ENCODE measurements around the gene ZNF138.
"Not testable (repeated sequence)": the region's sequence is repeated elsewhere in the genome, so short reads cannot be mapped to it uniquely, and the experiment has no call there.

ZNF138 gene

GRCh38 chr7:64839910-64840309 is 45.7 kb downstream of the ZNF138 start:
- Histone ChIP-seq H3K4me3 (ENCODE audit: low read depth in 1 of 2, low read length in 2 of 2) (no peak overlapping the region), H3K36me3 (ENCODE audit: control insufficient read depth in 1 of 2, insufficient read depth in 2 of 2, low read length in 2 of 2) (no peaks in the 10 kb centered on the region), H3K27me3 (ENCODE audit: low read depth, low read length) (no peaks in the 10 kb centered on the region), H3K9me3 (ENCODE audit: control insufficient read depth in 1 of 2, low read length in 2 of 2) (peaks cover 0 to 2% of the 10 kb centered on the region in 2 donors), H3K27ac (ENCODE audit: low read length) (no peak overlapping the region), H3K4me1 (ENCODE audit: control insufficient read depth in 1 of 2, insufficient read depth in 2 of 2, low read length in 2 of 2) (no peaks in the 10 kb centered on the region)

- Histone ChIP-seq H3K27ac (ENCODE audit: low read length) (no peak overlapping the region), H3K4me1 (ENCODE audit: control insufficient read depth in 1 of 2, insufficient read depth in 2 of 2, low read length in 2 of 2) (no peaks in the 10 kb centered on the region), H3K9me3 (ENCODE audit: control insufficient read depth in 1 of 2, low read length in 2 of 2) (no peaks in the 10 kb centered on the region), H3K36me3 (ENCODE audit: control insufficient read depth in 1 of 2, insufficient read depth in 2 of 2, low read length in 2 of 2) (no peaks in the 10 kb centered on the region), H3K4me3 (ENCODE audit: low read depth in 1 of 2, low read length in 2 of 2) (no peak overlapping the region), H3K27me3 (ENCODE audit: low read depth, low read length) (no peaks in the 10 kb centered on the region)
These were observed 55.2 kb downstream of the ZNF138 start for GRCh38 chr7:64849250-64849923.

GRCh38 chr7:64849924-64850499 is 55.8 kb downstream of the ZNF138 start:
- Histone ChIP-seq H3K4me1 (ENCODE audit: control insufficient read depth in 1 of 2, insufficient read depth in 2 of 2, low read length in 2 of 2) (no peaks in the 10 kb centered on the region), H3K27ac (ENCODE audit: low read length) (no peak overlapping the region), H3K4me3 (ENCODE audit: low read depth in 1 of 2, low read length in 2 of 2) (no peak overlapping the region), H3K36me3 (ENCODE audit: control insufficient read depth in 1 of 2, insufficient read depth in 2 of 2, low read length in 2 of 2) (no peaks in the 10 kb centered on the region), H3K9me3 (ENCODE audit: control insufficient read depth in 1 of 2, low read length in 2 of 2) (no peaks in the 10 kb centered on the region), H3K27me3 (ENCODE audit: low read depth, low read length) (no peaks in the 10 kb centered on the region)

GRCh38 chr7:64853679-64854078 is 59.5 kb downstream of the ZNF138 start:
- Histone ChIP-seq H3K4me1 (ENCODE audit: control insufficient read depth in 1 of 2, insufficient read depth in 2 of 2, low read length in 2 of 2) (no peaks in the 10 kb centered on the region), H3K4me3 (ENCODE audit: low read depth in 1 of 2, low read length in 2 of 2) (no peak overlapping the region), H3K36me3 (ENCODE audit: control insufficient read depth in 1 of 2, insufficient read depth in 2 of 2, low read length in 2 of 2) (no peaks in the 10 kb centered on the region)

GRCh38 chr7:64854969-64855368 is 60.7 kb downstream of the ZNF138 start:
- H3K4me3 ChIP-seq (ENCODE audit: low read depth in 1 of 2, low read length in 2 of 2) = no peak overlapping the region
- no peaks in the 10 kb centered on the region for H3K4me1 ChIP-seq (ENCODE audit: control insufficient read depth in 1 of 2, insufficient read depth in 2 of 2, low read length in 2 of 2)
- no peaks in the 10 kb centered on the region for H3K9me3 ChIP-seq (ENCODE audit: control insufficient read depth in 1 of 2, low read length in 2 of 2)
- H3K27me3 ChIP-seq (ENCODE audit: low read depth, low read length) = no peaks in the 10 kb centered on the region
- no peak overlapping the region for H3K27ac ChIP-seq (ENCODE audit: low read length)
- no peaks in the 10 kb centered on the region for H3K36me3 ChIP-seq (ENCODE audit: control insufficient read depth in 1 of 2, insufficient read depth in 2 of 2, low read length in 2 of 2)

More at GRCh38 chr7:64853679-64854078, 59.5 kb downstream of the ZNF138 start:
- Histone ChIP-seq H3K27ac (ENCODE audit: low read length) (no peak overlapping the region), H3K9me3 (ENCODE audit: control insufficient read depth in 1 of 2, low read length in 2 of 2) (no peaks in the 10 kb centered on the region), H3K27me3 (ENCODE audit: low read depth, low read length) (no peaks in the 10 kb centered on the region)

GRCh38 chr7:64863021-64863420 is 68.8 kb downstream of the ZNF138 start:
- Histone ChIP-seq H3K4me1 (ENCODE audit: control insufficient read depth in 1 of 2, insufficient read depth in 2 of 2, low read length in 2 of 2) (no peaks in the 10 kb centered on the region), H3K27me3 (ENCODE audit: low read depth, low read length) (no peaks in the 10 kb centered on the region), H3K4me3 (ENCODE audit: low read depth in 1 of 2, low read length in 2 of 2) (no peak overlapping the region), H3K9me3 (ENCODE audit: control insufficient read depth in 1 of 2, low read length in 2 of 2) (no peaks in the 10 kb centered on the region), H3K27ac (ENCODE audit: low read length) (no peak overlapping the region), H3K36me3 (ENCODE audit: control insufficient read depth in 1 of 2, insufficient read depth in 2 of 2, low read length in 2 of 2) (no peaks in the 10 kb centered on the region)

- not testable (repeated sequence) for H3K27ac ChIP-seq (ENCODE audit: low read length); H3K4me1 ChIP-seq (ENCODE audit: control insufficient read depth in 1 of 2, insufficient read depth in 2 of 2, low read length in 2 of 2); H3K9me3 ChIP-seq (ENCODE audit: control insufficient read depth in 1 of 2, low read length in 2 of 2); H3K27me3 ChIP-seq (ENCODE audit: low read depth, low read length); H3K4me3 ChIP-seq (ENCODE audit: low read depth in 1 of 2, low read length in 2 of 2); H3K36me3 ChIP-seq (ENCODE audit: control insufficient read depth in 1 of 2, insufficient read depth in 2 of 2, low read length in 2 of 2)
These were observed 69.3 kb downstream of the ZNF138 start for GRCh38 chr7:64863530-64863929.

- no peak overlapping the region for H3K4me3 ChIP-seq (ENCODE audit: low read depth in 1 of 2, low read length in 2 of 2)
- H3K36me3 ChIP-seq (ENCODE audit: control insufficient read depth in 1 of 2, insufficient read depth in 2 of 2, low read length in 2 of 2) = no peaks in the 10 kb centered on the region
- H3K27ac ChIP-seq (ENCODE audit: low read length) = no peak overlapping the region
- H3K9me3 ChIP-seq (ENCODE audit: control insufficient read depth in 1 of 2, low read length in 2 of 2) = no peaks in the 10 kb centered on the region
- no peaks in the 10 kb centered on the region for H3K27me3 ChIP-seq (ENCODE audit: low read depth, low read length)
- H3K4me1 ChIP-seq (ENCODE audit: control insufficient read depth in 1 of 2, insufficient read depth in 2 of 2, low read length in 2 of 2) = no peaks in the 10 kb centered on the region
These were observed 69.7 kb downstream of the ZNF138 start for GRCh38 chr7:64863969-64864368.

- Histone ChIP-seq H3K27ac (ENCODE audit: low read length) (no peak overlapping the region), H3K4me1 (ENCODE audit: control insufficient read depth in 1 of 2, insufficient read depth in 2 of 2, low read length in 2 of 2) (no peaks in the 10 kb centered on the region), H3K9me3 (ENCODE audit: control insufficient read depth in 1 of 2, low read length in 2 of 2) (no peaks in the 10 kb centered on the region), H3K27me3 (ENCODE audit: low read depth, low read length) (no peaks in the 10 kb centered on the region), H3K36me3 (ENCODE audit: control insufficient read depth in 1 of 2, insufficient read depth in 2 of 2, low read length in 2 of 2) (no peaks in the 10 kb centered on the region), H3K4me3 (ENCODE audit: low read depth in 1 of 2, low read length in 2 of 2) (no peak overlapping the region)
These were observed 73.7 kb downstream of the ZNF138 start for GRCh38 chr7:64867863-64868440.

GRCh38 chr7:64868499-64868898 is 74.3 kb downstream of the ZNF138 start:
- Histone ChIP-seq H3K27ac (ENCODE audit: low read length) (no peak overlapping the region), H3K9me3 (ENCODE audit: control insufficient read depth in 1 of 2, low read length in 2 of 2) (no peaks in the 10 kb centered on the region), H3K4me3 (ENCODE audit: low read depth in 1 of 2, low read length in 2 of 2) (no peak overlapping the region), H3K36me3 (ENCODE audit: control insufficient read depth in 1 of 2, insufficient read depth in 2 of 2, low read length in 2 of 2) (no peaks in the 10 kb centered on the region), H3K4me1 (ENCODE audit: control insufficient read depth in 1 of 2, insufficient read depth in 2 of 2, low read length in 2 of 2) (no peaks in the 10 kb centered on the region), H3K27me3 (ENCODE audit: low read depth, low read length) (no peaks in the 10 kb centered on the region)

- Histone ChIP-seq H3K27ac (ENCODE audit: low read length) (no peak overlapping the region), H3K27me3 (ENCODE audit: low read depth, low read length) (no peaks in the 10 kb centered on the region), H3K4me3 (ENCODE audit: low read depth in 1 of 2, low read length in 2 of 2) (no peak overlapping the region), H3K36me3 (ENCODE audit: control insufficient read depth in 1 of 2, insufficient read depth in 2 of 2, low read length in 2 of 2) (no peaks in the 10 kb centered on the region), H3K4me1 (ENCODE audit: control insufficient read depth in 1 of 2, insufficient read depth in 2 of 2, low read length in 2 of 2) (no peaks in the 10 kb centered on the region), H3K9me3 (ENCODE audit: control insufficient read depth in 1 of 2, low read length in 2 of 2) (no peaks in the 10 kb centered on the region)
These were observed 75.0 kb downstream of the ZNF138 start for GRCh38 chr7:64869121-64869725.

Measured in muscle layer of duodenum (tissue), 2 donors.